ENCODE measurements around the gene UCK2.

DNA sequence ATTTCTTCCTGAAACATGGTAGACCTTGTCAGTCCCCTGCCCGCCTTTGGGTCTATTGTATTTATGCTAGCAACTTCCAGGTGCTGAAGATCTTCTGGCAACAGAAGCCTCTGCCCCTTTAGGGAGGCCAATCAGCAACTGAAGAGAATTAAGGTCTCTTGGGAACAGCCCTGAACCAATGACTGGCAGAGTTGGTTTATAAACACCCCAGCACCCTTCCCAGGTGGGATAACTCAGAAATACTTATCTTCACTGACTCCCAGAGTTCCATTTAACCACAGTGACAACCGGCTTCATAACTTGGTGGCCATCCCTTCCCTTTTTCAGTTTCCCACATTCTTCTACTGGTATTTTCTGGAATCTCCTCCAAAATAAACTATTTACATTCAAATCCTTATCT is 31.5 kb upstream of the UCK2 start:
- TF ChIP-seq EZH2 (IDR thresholded peaks at IDR 0.05; ENCODE audit: borderline replicate concordance, low read depth, low read length, severe bottlenecking): no peak
- TF ChIP-seq, protein P1, sequence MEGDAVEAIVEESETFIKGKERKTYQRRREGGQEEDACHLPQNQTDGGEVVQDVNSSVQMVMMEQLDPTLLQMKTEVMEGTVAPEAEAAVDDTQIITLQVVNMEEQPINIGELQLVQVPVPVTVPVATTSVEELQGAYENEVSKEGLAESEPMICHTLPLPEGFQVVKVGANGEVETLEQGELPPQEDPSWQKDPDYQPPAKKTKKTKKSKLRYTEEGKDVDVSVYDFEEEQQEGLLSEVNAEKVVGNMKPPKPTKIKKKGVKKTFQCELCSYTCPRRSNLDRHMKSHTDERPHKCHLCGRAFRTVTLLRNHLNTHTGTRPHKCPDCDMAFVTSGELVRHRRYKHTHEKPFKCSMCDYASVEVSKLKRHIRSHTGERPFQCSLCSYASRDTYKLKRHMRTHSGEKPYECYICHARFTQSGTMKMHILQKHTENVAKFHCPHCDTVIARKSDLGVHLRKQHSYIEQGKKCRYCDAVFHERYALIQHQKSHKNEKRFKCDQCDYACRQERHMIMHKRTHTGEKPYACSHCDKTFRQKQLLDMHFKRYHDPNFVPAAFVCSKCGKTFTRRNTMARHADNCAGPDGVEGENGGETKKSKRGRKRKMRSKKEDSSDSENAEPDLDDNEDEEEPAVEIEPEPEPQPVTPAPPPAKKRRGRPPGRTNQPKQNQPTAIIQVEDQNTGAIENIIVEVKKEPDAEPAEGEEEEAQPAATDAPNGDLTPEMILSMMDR (IDR thresholded peaks at IDR 0.05; ENCODE audit: extremely low read depth in 1 of 2, insufficient read depth in 1 of 2, low read depth in 1 of 2, low read length in 2 of 2): no peak
